Thyroid gland (tissue), 4 donors: Measurements from ENCODE around the gene COL4A1. TPM values are rescaled to one million over a fixed set of nuclear protein-coding genes. Genes with fewer than 3 reads are reported as not detected.

Source experiments
- DNase-seq, 2 donors: peaks; one replicate each; pipeline ENCODE4 v3.0.0-alpha.2; 2019
- H3K27ac ChIP-seq, 3 donors: fragments of 200-600 bp; sonication (generic); 1 replicate in 2 of 3; 2 replicates in 1 of 3; pipeline ENCODE4 v1.5.1; 2016 to 2019; ENCODE audit warnings: mild to moderate bottlenecking in 1 of 3, moderate library complexity in 1 of 3
- H3K27me3 ChIP-seq: fragments of 200-600 bp; sonication (generic); one replicate; pipeline ENCODE4 v1.5.1; 2019
- H3K36me3 ChIP-seq, 2 donors: fragments of 200-600 bp; sonication (generic); one replicate each; pipeline ENCODE4 v1.5.1; 2016 to 2019
- H3K4me1 ChIP-seq, 2 donors: fragments of 200-600 bp; sonication (generic); one replicate each; pipeline ENCODE4 v1.5.1; 2017 to 2019
- H3K4me3 ChIP-seq, 3 donors: fragments of 200-600 bp; sonication (generic); replicated peaks in 1 of 3; 1 replicate in 2 of 3; 2 replicates in 1 of 3; pipeline ENCODE4 v1.5.1; 2016; ENCODE audit warnings: mild to moderate bottlenecking in 1 of 3
- H3K9me3 ChIP-seq: fragments of 200-600 bp; sonication (generic); one replicate; pipeline ENCODE4 v1.5.1; 2017
- POLR2A ChIP-seq, 2 donors: fragments of 450-650 bp; IDR thresholded peaks; one replicate each; pipeline ENCODE4 v1.6.1; 2017; ENCODE audit warnings: antibody characterized with exemption in 2 of 2, mild to moderate bottlenecking in 2 of 2, moderate library complexity in 1 of 2
- WGBS, 2 donors: methylation state at CpG; one replicate each; pipeline ENCODE4 v1.1.5; 2017; 5-methylcytosine and 5-hydroxymethylcytosine counted together
- intact Hi-C: fragments of 100-400 bp; cut with DNase I; formaldehyde crosslinking; loops from one replicate; pipeline ENCODE4 v1.15.1; 2023
- total RNA-seq, 4 donors: library from RNA; depleted of rRNA; stranded (reverse); fragments of >200 nt; gene quantifications; one replicate each; pipeline ENCODE4 v1.2.3, GENCODE V29; 2016
- TF ChIP-seq, protein P1 (sequence below), 6 experiments: fragments of 200-600 bp in 3 of 6; fragments of 450-650 bp in 3 of 6; sonication (generic) in 3 of 6; IDR thresholded peaks; one replicate each; pipeline ENCODE4 v1.5.1; 2016 to 2019; ENCODE audit warnings: antibody characterized with exemption in 6 of 6, mild to moderate bottlenecking in 2 of 6, inconsistent platforms in 1 of 6, moderate library complexity in 1 of 6

The COL4A1 gene
- total RNA-seq, 4 donors from 2014 or later, result 71.3 to 161 (median 112) TPM

GRCh38 chr13:110271313-110271712, 35.6 kb downstream of the COL4A1 start:
- no peak for DNase-seq
- H3K9me3 ChIP-seq, result no peaks in the 10 kb centered on the region
- no peak for TF ChIP-seq POLR2A (IDR thresholded peaks at IDR 0.05)
- TF ChIP-seq, protein P1, sequence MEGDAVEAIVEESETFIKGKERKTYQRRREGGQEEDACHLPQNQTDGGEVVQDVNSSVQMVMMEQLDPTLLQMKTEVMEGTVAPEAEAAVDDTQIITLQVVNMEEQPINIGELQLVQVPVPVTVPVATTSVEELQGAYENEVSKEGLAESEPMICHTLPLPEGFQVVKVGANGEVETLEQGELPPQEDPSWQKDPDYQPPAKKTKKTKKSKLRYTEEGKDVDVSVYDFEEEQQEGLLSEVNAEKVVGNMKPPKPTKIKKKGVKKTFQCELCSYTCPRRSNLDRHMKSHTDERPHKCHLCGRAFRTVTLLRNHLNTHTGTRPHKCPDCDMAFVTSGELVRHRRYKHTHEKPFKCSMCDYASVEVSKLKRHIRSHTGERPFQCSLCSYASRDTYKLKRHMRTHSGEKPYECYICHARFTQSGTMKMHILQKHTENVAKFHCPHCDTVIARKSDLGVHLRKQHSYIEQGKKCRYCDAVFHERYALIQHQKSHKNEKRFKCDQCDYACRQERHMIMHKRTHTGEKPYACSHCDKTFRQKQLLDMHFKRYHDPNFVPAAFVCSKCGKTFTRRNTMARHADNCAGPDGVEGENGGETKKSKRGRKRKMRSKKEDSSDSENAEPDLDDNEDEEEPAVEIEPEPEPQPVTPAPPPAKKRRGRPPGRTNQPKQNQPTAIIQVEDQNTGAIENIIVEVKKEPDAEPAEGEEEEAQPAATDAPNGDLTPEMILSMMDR (IDR thresholded peaks at IDR 0.05), result no peak
- H3K4me3 ChIP-seq, result no peak overlapping the region
- peaks cover 0 to 25% of the 10 kb centered on the region in 2 donors for H3K4me1 ChIP-seq
- no peaks in the 10 kb centered on the region for H3K36me3 ChIP-seq
- H3K27ac ChIP-seq, result no peak overlapping the region
- intact Hi-C loops, result no loop called here
- no peaks in the 10 kb centered on the region for H3K27me3 ChIP-seq
- WGBS, 2 donors, result 88 to 89% methylated on average over 5 of the region's 5 CpGs

- Histone ChIP-seq H3K36me3 (no peaks in the 10 kb centered on the region), H3K4me3 (no peak overlapping the region), H3K9me3 (no peaks in the 10 kb centered on the region), H3K27me3 (no peaks in the 10 kb centered on the region), H3K4me1 (peaks cover 0 to 20% of the 10 kb centered on the region in 2 donors), H3K27ac (no peak overlapping the region)
- intact Hi-C loops, result no loop called here
- WGBS, 2 donors, result 79 to 83% methylated on average over 7 of the region's 7 CpGs
- DNase-seq, result no peak
- TF ChIP-seq, protein P1 (IDR thresholded peaks at IDR 0.05), result no peak
- no peak for TF ChIP-seq POLR2A (IDR thresholded peaks at IDR 0.05)
These were observed 36.5 kb downstream of the COL4A1 start for GRCh38 chr13:110270507-110270906.

DNA sequence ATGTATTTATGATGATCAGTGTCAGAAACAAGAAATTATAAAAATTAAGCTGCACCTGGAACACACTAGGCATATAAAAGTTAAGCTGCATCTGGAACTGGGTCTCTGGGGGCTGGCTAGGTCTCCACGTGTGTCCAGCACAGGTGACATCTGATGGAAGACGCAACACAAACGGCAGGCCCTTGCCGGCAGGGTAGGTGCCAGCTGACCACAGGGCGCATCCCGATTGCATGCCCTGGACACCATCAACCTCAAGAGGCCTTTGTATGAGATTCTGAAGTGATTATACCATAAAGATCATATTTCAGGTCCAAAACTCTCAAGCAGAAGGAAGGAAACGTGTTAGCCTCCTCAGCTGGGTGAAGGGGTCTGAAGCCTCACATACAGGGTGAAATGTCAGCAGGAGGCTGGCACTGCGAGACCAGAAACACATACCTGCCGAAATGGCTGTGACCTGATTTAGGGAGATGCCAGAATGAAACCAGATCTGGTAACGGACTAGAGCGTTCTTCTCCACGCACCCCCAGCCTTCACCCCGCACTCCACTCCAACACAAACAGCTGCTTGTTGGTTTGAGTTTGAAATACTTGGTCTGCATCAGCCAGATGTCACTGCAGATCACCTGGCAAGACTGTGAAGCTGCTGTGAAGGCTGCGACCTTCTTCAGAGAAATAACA, 37.3 kb downstream of the COL4A1 start:
- intact Hi-C loops, result no loop called here
- WGBS, 2 donors, result 85 to 89% methylated on average over 14 of the region's 14 CpGs

DNA sequence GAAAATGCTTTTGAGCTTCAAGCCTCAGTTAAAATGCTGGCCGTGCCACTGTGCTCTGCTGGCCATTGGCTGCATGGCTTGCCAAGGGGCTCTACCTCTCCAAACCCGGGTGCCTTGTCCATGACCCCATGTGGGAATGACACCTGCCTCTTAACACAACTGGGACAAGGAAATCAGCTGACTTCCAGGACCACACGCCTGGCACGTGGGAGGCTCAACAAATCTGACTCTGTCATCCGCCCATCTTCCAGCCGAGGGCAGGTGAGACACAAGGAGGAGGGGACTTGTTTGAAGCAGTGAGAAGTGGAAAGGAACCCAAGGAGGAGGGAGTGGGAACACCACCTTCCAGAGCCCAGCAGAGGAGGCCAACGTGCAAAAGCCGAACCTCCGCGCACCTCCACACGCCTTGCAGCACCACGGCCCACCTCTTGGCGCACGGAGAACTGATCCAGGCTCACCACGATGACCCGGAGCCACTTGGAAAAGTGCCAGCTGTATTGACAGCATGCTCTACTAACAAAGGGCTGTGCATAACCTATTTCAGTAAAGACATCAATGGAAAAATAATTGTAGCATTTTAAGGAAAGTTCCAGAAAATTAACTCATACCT, 38.3 kb downstream of the COL4A1 start:
- WGBS, 2 donors, result 81 to 90% methylated on average over 16 of the region's 16 CpGs
- TF ChIP-seq POLR2A (IDR thresholded peaks at IDR 0.05), result no peak
- TF ChIP-seq, protein P1 (IDR thresholded peaks at IDR 0.05), result no peak
- DNase-seq, result no peak
- Histone ChIP-seq H3K4me3 (no peak overlapping the region), H3K4me1 (peaks cover 6 to 29% of the 10 kb centered on the region in 2 donors), H3K27ac (no peak overlapping the region), H3K9me3 (no peaks in the 10 kb centered on the region), H3K36me3 (no peaks in the 10 kb centered on the region), H3K27me3 (no peaks in the 10 kb centered on the region)
- intact Hi-C loops, result no loop called here

More for the DNA sequence above, 37.3 kb downstream of the COL4A1 start:
- H3K4me3 ChIP-seq, result no peak overlapping the region
- DNase-seq, result no peak
- no peaks in the 10 kb centered on the region for H3K9me3 ChIP-seq
- no peak overlapping the region for H3K27ac ChIP-seq
- peaks cover 0 to 23% of the 10 kb centered on the region in 2 donors for H3K4me1 ChIP-seq
- no peaks in the 10 kb centered on the region for H3K27me3 ChIP-seq
- H3K36me3 ChIP-seq, result no peaks in the 10 kb centered on the region
- TF ChIP-seq, protein P1 (IDR thresholded peaks at IDR 0.05), result no peak
- no peak for TF ChIP-seq POLR2A (IDR thresholded peaks at IDR 0.05)

- peaks cover 6 to 36% of the 10 kb centered on the region in 2 donors for H3K4me1 ChIP-seq
These were observed 38.9 kb downstream of the COL4A1 start for GRCh38 chr13:110268061-110268460.

More at GRCh38 chr13:110268061-110268460, 38.9 kb downstream of the COL4A1 start:
- no peak for DNase-seq
- Histone ChIP-seq H3K36me3 (no peaks in the 10 kb centered on the region), H3K9me3 (no peaks in the 10 kb centered on the region), H3K27me3 (no peaks in the 10 kb centered on the region), H3K27ac (no peak overlapping the region), H3K4me3 (no peak overlapping the region)
- 71 to 81% methylated on average over 6 of the region's 6 CpGs for WGBS, 2 donors
- TF ChIP-seq, protein P1 (IDR thresholded peaks at IDR 0.05), result no peak
- TF ChIP-seq POLR2A (IDR thresholded peaks at IDR 0.05), result no peak
- intact Hi-C loops, result no loop called here
